ENCODE results near the gene PDCD11. TPM values are rescaled to one million over a fixed set of nuclear protein-coding genes. Genes with fewer than 3 reads are reported as not detected.

PDCD11 gene
- total RNA-seq, 1 experiment from 2014 or later, result 81.7 TPM

DNA sequence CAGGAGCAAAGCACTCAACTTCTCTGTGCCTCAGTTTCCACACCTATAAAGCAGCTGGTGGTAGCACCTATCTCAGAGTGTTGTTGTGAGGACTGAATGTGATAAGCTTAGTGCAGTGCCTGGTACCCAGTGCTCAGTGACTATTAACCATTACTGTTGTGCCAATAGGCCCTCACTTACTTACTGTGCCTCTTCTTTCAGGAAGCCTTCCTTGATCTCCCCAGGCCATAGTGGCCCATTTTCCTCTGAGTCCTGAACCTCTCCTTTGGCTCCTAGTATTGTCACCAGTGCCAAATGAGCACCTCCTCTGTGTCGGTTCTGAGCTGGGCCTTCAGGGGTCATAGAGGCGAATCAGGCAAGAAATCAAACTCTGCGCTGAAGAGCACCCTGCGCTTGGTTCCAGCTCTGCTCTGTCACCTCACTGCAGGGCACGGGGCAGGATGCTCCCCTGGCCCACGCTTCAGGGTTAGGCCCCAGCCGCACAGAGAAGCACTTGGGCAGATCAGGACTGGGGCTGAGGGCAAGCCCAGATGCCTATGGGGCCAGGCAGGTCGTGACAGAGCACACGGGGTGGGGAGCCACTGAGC is 59.7 kb downstream of the PDCD11 start:
- no TSS peak for BruUV-seq (replicated peaks)
- TF ChIP-seq, protein P1, sequence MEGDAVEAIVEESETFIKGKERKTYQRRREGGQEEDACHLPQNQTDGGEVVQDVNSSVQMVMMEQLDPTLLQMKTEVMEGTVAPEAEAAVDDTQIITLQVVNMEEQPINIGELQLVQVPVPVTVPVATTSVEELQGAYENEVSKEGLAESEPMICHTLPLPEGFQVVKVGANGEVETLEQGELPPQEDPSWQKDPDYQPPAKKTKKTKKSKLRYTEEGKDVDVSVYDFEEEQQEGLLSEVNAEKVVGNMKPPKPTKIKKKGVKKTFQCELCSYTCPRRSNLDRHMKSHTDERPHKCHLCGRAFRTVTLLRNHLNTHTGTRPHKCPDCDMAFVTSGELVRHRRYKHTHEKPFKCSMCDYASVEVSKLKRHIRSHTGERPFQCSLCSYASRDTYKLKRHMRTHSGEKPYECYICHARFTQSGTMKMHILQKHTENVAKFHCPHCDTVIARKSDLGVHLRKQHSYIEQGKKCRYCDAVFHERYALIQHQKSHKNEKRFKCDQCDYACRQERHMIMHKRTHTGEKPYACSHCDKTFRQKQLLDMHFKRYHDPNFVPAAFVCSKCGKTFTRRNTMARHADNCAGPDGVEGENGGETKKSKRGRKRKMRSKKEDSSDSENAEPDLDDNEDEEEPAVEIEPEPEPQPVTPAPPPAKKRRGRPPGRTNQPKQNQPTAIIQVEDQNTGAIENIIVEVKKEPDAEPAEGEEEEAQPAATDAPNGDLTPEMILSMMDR (IDR thresholded peaks at IDR 0.05; ENCODE audit: unreplicated experiment), result no peak
- Mint-ChIP-seq H3K4me3 (ENCODE audit: unreplicated experiment) (no peak overlapping the region), H3K9me3 (ENCODE audit: unreplicated experiment) (no peaks in the 10 kb centered on the region), H3K27me3 (ENCODE audit: insufficient read depth, unreplicated experiment) (no peaks in the 10 kb centered on the region), H3K36me3 (ENCODE audit: insufficient read depth, unreplicated experiment) (peaks cover 10% of the 10 kb centered on the region), H3K4me1 (ENCODE audit: insufficient read depth, unreplicated experiment) (peaks cover 5% of the 10 kb centered on the region), H3K27ac (ENCODE audit: low read depth, unreplicated experiment) (no peak overlapping the region)
- intact Hi-C loops (cut with micrococcal nuclease), result no loop called here
- CTCF ChIA-PET, result interaction anchor here (0.9 to 2.0 kb wide), 3 partner anchors 30 to 39 kb away, joined by 3 to 6 read pairs (median 3); no protein-coding TSS in a partner anchor
- DNase-seq (ENCODE audit: unreplicated experiment), result no peak
- POLR2A ChIA-PET, result no interaction called here

- H3K36me3 Mint-ChIP-seq (ENCODE audit: insufficient read depth, unreplicated experiment), result peaks cover 7% of the 10 kb centered on the region
- no peaks in the 10 kb centered on the region for H3K4me1 Mint-ChIP-seq (ENCODE audit: insufficient read depth, unreplicated experiment)
- H3K4me3 Mint-ChIP-seq (ENCODE audit: unreplicated experiment), result no peak overlapping the region
- H3K27ac Mint-ChIP-seq (ENCODE audit: low read depth, unreplicated experiment), result no peak overlapping the region
- CTCF ChIA-PET, result interaction anchor here (0.7 kb wide), 1 partner anchor 11 kb away, joined by 3 read pairs; no protein-coding TSS in a partner anchor
- intact Hi-C loops (cut with micrococcal nuclease), result no loop called here
- POLR2A ChIA-PET, result no interaction called here
- H3K9me3 Mint-ChIP-seq (ENCODE audit: unreplicated experiment), result no peaks in the 10 kb centered on the region
- no TSS peak for BruUV-seq (replicated peaks)
- TF ChIP-seq, protein P1 (IDR thresholded peaks at IDR 0.05; ENCODE audit: unreplicated experiment), result no peak
- H3K27me3 Mint-ChIP-seq (ENCODE audit: insufficient read depth, unreplicated experiment), result no peaks in the 10 kb centered on the region
- DNase-seq (ENCODE audit: unreplicated experiment), result no peak
These were observed 60.8 kb downstream of the PDCD11 start for GRCh38 chr10:103457176-103457712.

GRCh38 chr10:103457896-103458583 is 61.6 kb downstream of the PDCD11 start:
- CTCF ChIA-PET, result no interaction called here
- POLR2A ChIA-PET, result no interaction called here
- no peaks in the 10 kb centered on the region for H3K4me1 Mint-ChIP-seq (ENCODE audit: insufficient read depth, unreplicated experiment)
- TF ChIP-seq, protein P1 (IDR thresholded peaks at IDR 0.05; ENCODE audit: unreplicated experiment), result no peak
- no peak overlapping the region for H3K27ac Mint-ChIP-seq (ENCODE audit: low read depth, unreplicated experiment)
- DNase-seq (ENCODE audit: unreplicated experiment), result no peak
- H3K36me3 Mint-ChIP-seq (ENCODE audit: insufficient read depth, unreplicated experiment), result peaks cover 6% of the 10 kb centered on the region
- BruUV-seq (replicated peaks), result no TSS peak
- H3K9me3 Mint-ChIP-seq (ENCODE audit: unreplicated experiment), result no peaks in the 10 kb centered on the region
- no peak overlapping the region for H3K4me3 Mint-ChIP-seq (ENCODE audit: unreplicated experiment)
- H3K27me3 Mint-ChIP-seq (ENCODE audit: insufficient read depth, unreplicated experiment), result no peaks in the 10 kb centered on the region
- intact Hi-C loops (cut with micrococcal nuclease), result no loop called here

DNA sequence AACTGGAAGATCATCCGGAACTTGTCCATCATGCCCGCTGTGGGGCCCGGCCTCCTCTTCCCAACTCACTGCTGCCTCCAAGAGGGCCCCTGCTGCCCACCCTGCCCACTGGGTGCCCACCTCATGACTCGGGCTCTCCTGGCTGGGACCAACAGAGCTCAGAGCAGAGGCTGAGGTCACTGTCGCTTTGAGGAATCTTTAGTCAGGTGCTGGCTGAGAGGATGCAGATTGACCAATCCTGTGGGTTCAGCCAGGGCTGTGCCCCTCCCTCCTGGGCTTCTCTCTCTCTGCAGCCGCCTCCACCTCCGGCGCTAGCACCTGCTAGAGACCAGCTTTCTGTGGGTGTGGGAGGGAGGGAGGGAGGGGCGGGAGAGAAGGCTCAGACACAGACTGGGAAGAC is 62.3 kb downstream of the PDCD11 start, which contains the start of gene CALHM1:
TSS of gene CALHM1 (minus strand) at position 181 of the 400 bp plus-strand sequence. CDS start at position 32, 149 bp downstream.
- TF ChIP-seq, protein P1 (IDR thresholded peaks at IDR 0.05; ENCODE audit: unreplicated experiment), result no peak
- BruUV-seq (replicated peaks), result no TSS peak
- CTCF ChIA-PET, result no interaction called here

More for the DNA sequence above, 62.3 kb downstream of the PDCD11 start, which contains the start of gene CALHM1:
- Mint-ChIP-seq H3K36me3 (ENCODE audit: insufficient read depth, unreplicated experiment) (peaks cover 6% of the 10 kb centered on the region), H3K4me3 (ENCODE audit: unreplicated experiment) (no peak within 1 kb of the TSS), H3K9me3 (ENCODE audit: unreplicated experiment) (no peaks in the 10 kb centered on the region), H3K27ac (ENCODE audit: low read depth, unreplicated experiment) (no peak within 1 kb of the TSS), H3K27me3 (ENCODE audit: insufficient read depth, unreplicated experiment) (peaks cover 6% of the 10 kb centered on the region), H3K4me1 (ENCODE audit: insufficient read depth, unreplicated experiment) (no peaks in the 10 kb centered on the region)
- DNase-seq (ENCODE audit: unreplicated experiment), result no peak
- intact Hi-C loops (cut with micrococcal nuclease), result no loop called here
- POLR2A ChIA-PET, result no interaction called here

All from MCF 10A (cell line).